GM08714 (cell line): ENCODE measurements around the gene CAMKK1.

Source experiments
- H3K4me3 ChIP-seq: fragments of 200-500 bp; sonication (Bioruptor generic); 2 replicates; pipeline ENCODE4 v1.5.1; 2014; ENCODE audit warnings: mild to moderate bottlenecking, low read length, inconsistent platforms
- ZNF274 ChIP-seq: IDR thresholded peaks from 2 replicates; pipeline ENCODE4 v1.6.1; 2012; ENCODE audit warnings: mild to moderate bottlenecking, low read depth, low read length

Gene CAMKK1

DNA sequence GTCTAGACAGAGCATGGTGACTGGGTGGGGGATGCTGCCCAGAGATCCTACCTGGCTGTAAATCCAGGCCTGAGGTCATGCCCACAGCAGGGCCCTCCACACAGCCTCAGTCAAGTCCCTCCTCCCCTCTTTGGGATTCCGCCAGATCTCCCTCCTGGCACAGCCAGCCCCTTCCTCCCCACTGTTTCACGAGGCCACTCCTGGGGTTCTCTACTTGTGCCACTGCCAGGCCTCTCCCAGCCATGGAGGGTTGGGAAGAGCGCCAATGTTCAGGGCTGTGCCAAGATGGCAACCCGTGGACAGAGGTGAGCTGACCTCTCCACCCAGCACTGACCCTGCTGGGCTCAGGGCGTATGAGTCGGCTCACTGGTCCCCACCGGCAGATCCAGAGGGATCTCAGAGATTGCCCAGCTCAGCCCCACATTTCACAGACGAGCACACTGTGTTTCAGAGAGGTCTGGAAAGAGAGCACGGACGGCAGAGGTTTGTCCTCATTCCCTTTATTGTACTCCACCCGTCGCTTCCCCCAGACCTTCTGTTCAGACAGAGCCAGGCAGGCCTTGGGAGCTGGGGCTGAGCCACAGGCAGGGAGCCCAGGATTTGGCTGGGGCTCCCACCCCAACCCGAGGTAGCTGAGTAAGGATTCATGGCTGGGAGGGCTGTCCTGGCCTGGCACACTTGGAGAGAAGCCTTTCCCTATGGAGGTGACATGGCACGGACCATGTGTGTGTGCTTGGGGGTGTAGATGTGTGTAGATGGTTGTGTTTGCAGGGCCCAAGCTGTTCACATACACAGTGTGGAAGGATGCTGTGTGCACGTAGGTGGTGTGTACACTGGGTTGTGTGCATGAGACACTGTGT is 3.5 kb upstream of the CAMKK1 start:
- no peak overlapping the region for H3K4me3 ChIP-seq
- TF ChIP-seq ZNF274: no peak

GRCh38 chr17:3895354-3895753 is 2.5 kb upstream of the CAMKK1 start:
- no peak overlapping the region for H3K4me3 ChIP-seq
- no peak for TF ChIP-seq ZNF274

DNA sequence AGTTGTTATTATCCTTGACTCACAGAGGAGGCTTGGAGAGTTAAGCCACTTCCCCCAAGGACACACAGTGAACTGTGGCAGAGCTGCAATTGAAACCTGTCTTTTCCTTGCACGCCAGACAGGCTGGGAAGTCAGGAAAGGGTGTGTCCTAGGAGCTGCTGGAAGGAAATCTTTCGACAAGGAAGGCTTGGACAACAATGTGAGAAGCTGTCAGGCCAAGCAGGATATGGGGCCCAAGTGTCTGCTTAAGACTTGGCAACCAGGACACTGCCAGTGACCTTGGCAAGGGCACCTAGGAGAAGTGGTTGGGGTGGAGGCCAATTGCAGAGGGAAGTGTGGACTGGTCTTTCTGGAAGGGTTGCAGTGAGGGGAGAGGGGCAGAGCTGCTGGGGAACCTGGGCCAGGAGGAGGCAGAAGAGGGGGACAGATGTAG is 2.1 kb upstream of the CAMKK1 start:
- TF ChIP-seq ZNF274: no peak
- H3K4me3 ChIP-seq: no peak overlapping the region

GRCh38 chr17:3894188-3894587 is 1.3 kb upstream of the CAMKK1 start:
- no peak overlapping the region for H3K4me3 ChIP-seq
- TF ChIP-seq ZNF274: no peak

- TF ChIP-seq ZNF274: no peak
- H3K4me3 ChIP-seq: no peak overlapping the region; the same call in 1 of the 2 replicates
These were observed 865 bp upstream of the CAMKK1 start for GRCh38 chr17:3893720-3894116.

GRCh38 chr17:3892095-3892998 is 506 bp downstream of the CAMKK1 start:
- no peak for TF ChIP-seq ZNF274
- peak overlapping the region; percentile 58; the same call in 1 of the 2 replicates for H3K4me3 ChIP-seq

GRCh38 chr17:3891626-3892094 is 1.2 kb downstream of the CAMKK1 start:
- H3K4me3 ChIP-seq: no peak overlapping the region
- no peak for TF ChIP-seq ZNF274

DNA sequence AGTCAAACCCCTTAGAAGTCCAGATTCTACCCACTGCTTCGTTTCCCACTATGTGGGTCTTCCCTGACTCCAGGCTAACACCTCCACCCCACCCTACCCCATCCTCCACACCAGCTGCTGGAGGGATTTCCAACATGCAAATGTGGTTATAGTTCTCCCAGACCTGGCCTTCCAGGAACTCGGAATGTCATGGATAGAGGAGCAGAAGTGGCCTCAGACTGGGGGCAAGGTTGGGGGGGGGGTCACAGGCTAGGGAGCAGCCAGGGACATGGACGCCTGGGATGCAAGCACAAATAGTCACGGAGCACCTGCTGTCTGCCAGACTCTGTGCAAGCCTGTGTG is 2.0 kb downstream of the CAMKK1 start:
- no peak overlapping the region for H3K4me3 ChIP-seq
- no peak for TF ChIP-seq ZNF274

- TF ChIP-seq ZNF274: no peak
- H3K4me3 ChIP-seq: no peak overlapping the region
These were observed 2.6 kb downstream of the CAMKK1 start for GRCh38 chr17:3890082-3890877.

DNA sequence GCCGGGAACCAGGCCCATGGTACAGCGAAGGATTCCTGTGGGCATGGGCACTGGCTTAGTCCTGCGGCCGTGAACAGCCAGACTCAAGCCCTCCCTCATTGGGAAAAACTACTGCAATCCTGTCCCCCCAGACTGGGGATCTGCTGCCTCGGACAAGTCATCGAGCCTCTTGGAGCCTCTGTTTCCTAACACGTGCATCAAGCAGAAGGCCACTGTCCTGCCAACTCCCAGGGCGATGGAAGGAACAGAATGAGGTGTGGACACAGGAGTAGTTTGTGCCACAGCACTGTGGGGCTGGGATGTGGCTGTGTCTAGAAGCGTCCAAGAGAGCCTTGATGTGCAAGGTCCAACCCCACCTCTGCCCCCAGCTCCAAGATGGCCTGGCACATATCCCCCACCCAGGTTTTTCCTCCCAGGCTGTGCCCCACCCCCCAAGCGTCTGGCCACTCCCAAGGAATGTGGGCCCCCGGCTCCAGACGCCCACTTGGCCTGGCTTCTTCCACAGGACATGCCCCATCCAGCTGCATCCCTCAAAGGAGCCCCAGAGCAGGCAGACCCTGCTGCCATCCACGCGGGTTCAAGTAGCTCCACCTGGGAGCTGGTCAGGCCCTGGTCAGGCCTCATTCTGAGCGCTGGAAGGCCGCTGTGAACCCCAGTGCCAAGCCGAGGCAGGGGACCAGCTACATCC is 3.4 kb downstream of the CAMKK1 start:
- no peak for TF ChIP-seq ZNF274
- H3K4me3 ChIP-seq: no peak overlapping the region

- no peak overlapping the region for H3K4me3 ChIP-seq
- TF ChIP-seq ZNF274: no peak
These were observed 4.3 kb downstream of the CAMKK1 start for GRCh38 chr17:3888343-3889171.

GRCh38 chr17:3887804-3888203 is 5.0 kb downstream of the CAMKK1 start:
- no peak for TF ChIP-seq ZNF274
- no peak overlapping the region for H3K4me3 ChIP-seq

GRCh38 chr17:3887394-3887793 is 5.5 kb downstream of the CAMKK1 start:
- no peak overlapping the region for H3K4me3 ChIP-seq
- TF ChIP-seq ZNF274: no peak
